Esophagus muscularis mucosa (tissue), 3 donors: ENCODE measurements around the gene MYRIP.

ENCODE experiments used
- POLR2A ChIP-seq: fragments of 450-650 bp; IDR thresholded peaks from one replicate; pipeline ENCODE4 v1.6.1; 2017; ENCODE audit warnings: antibody characterized with exemption, moderate library complexity, mild to moderate bottlenecking, low read depth
- TF ChIP-seq, protein P1 (sequence below), 3 experiments: fragments of 200-600 bp in 2 of 3; fragments of 450-650 bp in 1 of 3; sonication (generic) in 2 of 3; IDR thresholded peaks; one replicate each; pipeline ENCODE4 v1.5.1; 2017 to 2019; ENCODE audit warnings: antibody characterized with exemption in 3 of 3, mild to moderate bottlenecking in 2 of 3, moderate library complexity in 1 of 3

DNA sequence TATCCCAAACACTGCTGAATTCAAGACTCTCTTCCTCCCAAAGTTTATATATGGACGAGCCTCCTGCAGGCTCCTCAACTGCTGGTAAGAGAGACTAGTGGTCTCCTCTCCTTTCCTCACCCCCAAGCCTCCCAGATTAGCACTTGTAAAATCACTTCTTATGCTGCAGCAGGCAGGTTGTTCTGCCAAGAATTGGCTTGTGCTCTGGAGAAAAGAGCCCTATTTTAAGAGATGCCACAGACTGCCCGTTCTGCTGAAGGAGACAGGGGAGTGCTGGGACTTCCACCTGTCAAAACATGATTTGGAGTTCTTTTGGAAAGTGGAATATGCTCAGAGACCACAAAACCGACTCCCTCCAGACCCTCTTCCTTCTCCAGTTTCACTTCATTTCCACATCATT lies 269.2 kb downstream of the MYRIP start:
- TF ChIP-seq POLR2A: no peak
- TF ChIP-seq, protein P1, sequence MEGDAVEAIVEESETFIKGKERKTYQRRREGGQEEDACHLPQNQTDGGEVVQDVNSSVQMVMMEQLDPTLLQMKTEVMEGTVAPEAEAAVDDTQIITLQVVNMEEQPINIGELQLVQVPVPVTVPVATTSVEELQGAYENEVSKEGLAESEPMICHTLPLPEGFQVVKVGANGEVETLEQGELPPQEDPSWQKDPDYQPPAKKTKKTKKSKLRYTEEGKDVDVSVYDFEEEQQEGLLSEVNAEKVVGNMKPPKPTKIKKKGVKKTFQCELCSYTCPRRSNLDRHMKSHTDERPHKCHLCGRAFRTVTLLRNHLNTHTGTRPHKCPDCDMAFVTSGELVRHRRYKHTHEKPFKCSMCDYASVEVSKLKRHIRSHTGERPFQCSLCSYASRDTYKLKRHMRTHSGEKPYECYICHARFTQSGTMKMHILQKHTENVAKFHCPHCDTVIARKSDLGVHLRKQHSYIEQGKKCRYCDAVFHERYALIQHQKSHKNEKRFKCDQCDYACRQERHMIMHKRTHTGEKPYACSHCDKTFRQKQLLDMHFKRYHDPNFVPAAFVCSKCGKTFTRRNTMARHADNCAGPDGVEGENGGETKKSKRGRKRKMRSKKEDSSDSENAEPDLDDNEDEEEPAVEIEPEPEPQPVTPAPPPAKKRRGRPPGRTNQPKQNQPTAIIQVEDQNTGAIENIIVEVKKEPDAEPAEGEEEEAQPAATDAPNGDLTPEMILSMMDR (IDR thresholded peaks at IDR 0.05): no peak
